IPS DF 6.9 (cell line): ENCODE results near the gene DOCK10.

Experiments used
- DNase-seq: peaks from one replicate; pipeline ENCODE4 v3.0.0-alpha.2; 2013; ENCODE audit warnings: low read depth, low spot score
- H3K27ac ChIP-seq: one replicate; pipeline ENCODE4 v1.5.1; 2013; ENCODE audit warnings: low read length, control low read depth
- H3K27me3 ChIP-seq: 2 replicates; pipeline ENCODE4 v1.6.1; 2013; ENCODE audit warnings: mild to moderate bottlenecking, low read length; ENCODE audit not compliant: control insufficient read depth, insufficient read depth
- H3K36me3 ChIP-seq: 2 replicates; pipeline ENCODE4 v1.6.1; 2013; ENCODE audit warnings: low read length; ENCODE audit not compliant: control insufficient read depth, insufficient read depth
- H3K4me1 ChIP-seq: 2 replicates; pipeline ENCODE4 v1.6.1; 2013; ENCODE audit warnings: low read length; ENCODE audit not compliant: control insufficient read depth, insufficient read depth
- H3K4me3 ChIP-seq: 2 replicates; pipeline ENCODE4 v1.5.1; 2013; ENCODE audit warnings: mild to moderate bottlenecking, low read length
- H3K9me3 ChIP-seq: 2 replicates; pipeline ENCODE4 v1.6.1; 2013; ENCODE audit warnings: low read length, inconsistent platforms; ENCODE audit not compliant: control insufficient read depth, insufficient read depth
- WGBS: extraction: QIAGEN DNeasy Blood & Tissue Kit; methylation state at CpG from one replicate; pipeline ENCODE4 v1.1.7; 2013; ENCODE audit warnings: mixed read lengths, missing lambda C conversion rate; ENCODE audit not compliant: insufficient read length, insufficient coverage; 5-methylcytosine and 5-hydroxymethylcytosine counted together

DOCK10 gene

GRCh38 chr2:224934526-224935188 lies 107.6 kb downstream of the DOCK10 start:
- no peak overlapping the region for H3K27ac ChIP-seq

DNA sequence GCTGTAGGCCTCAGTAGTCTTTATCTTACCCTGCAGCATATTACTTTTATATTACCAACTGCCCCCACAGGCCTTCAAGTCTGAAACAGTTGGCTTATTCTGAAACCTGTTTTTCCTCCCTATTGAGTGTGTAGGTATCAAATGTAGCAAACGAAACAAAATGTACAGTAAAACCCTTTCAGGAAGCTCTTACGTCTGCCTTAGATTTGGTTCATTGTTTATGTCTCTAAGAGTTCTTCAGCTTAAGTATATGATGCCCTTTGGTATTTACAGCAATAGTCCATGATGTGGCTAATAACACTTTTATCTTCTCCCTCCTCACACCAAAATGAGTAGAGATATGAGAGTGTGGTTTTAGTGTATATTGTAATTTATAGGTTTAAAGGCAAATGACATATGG lies 108.8 kb downstream of the DOCK10 start:
- no peaks in the 10 kb centered on the region for H3K9me3 ChIP-seq
- peaks cover 4% of the 10 kb centered on the region for H3K4me1 ChIP-seq
- H3K27me3 ChIP-seq: no peaks in the 10 kb centered on the region
- H3K4me3 ChIP-seq: no peak overlapping the region
- WGBS: no CpG with 5 or more reads among the region's 2 CpGs
- no peak for DNase-seq
- no peaks in the 10 kb centered on the region for H3K36me3 ChIP-seq
- H3K27ac ChIP-seq: no peak overlapping the region

More at GRCh38 chr2:224934526-224935188, 107.6 kb downstream of the DOCK10 start:
- H3K27me3 ChIP-seq: no peaks in the 10 kb centered on the region
- DNase-seq: no peak
- H3K4me3 ChIP-seq: no peak overlapping the region
- H3K9me3 ChIP-seq: no peaks in the 10 kb centered on the region
- H3K36me3 ChIP-seq: no peaks in the 10 kb centered on the region
- WGBS: no CpG with 5 or more reads among the region's 5 CpGs
- peaks cover 4% of the 10 kb centered on the region for H3K4me1 ChIP-seq

DNA sequence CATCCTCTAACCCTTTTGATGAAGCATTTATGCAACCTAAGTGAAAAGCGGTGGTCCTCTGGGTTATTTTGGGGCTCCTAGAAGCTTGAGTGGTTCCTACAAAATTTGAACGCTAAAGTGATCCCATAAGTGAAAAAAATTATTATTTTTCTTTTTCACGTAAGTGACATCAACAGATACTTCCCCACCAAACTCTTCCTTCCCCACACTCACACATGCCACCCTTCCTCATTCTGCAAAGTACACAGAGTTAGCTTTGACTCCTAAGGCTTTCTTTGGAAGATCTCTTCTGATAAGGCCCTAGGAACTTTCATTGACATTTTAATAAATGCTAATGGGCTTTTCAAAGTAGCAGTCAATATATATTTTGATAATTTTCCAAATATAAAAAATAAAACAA lies 109.7 kb downstream of the DOCK10 start:
- no peak for DNase-seq
- no CpG with 5 or more reads among the region's 3 CpGs for WGBS
- H3K27me3 ChIP-seq: no peaks in the 10 kb centered on the region
- no peaks in the 10 kb centered on the region for H3K9me3 ChIP-seq
- H3K27ac ChIP-seq: no peak overlapping the region
- H3K36me3 ChIP-seq: no peaks in the 10 kb centered on the region
- H3K4me3 ChIP-seq: no peak overlapping the region
- H3K4me1 ChIP-seq: peaks cover 4% of the 10 kb centered on the region

GRCh38 chr2:224931956-224932355 lies 110.3 kb downstream of the DOCK10 start:
- no peaks in the 10 kb centered on the region for H3K9me3 ChIP-seq
- H3K4me3 ChIP-seq: no peak overlapping the region
- peaks cover 4% of the 10 kb centered on the region for H3K4me1 ChIP-seq
- H3K36me3 ChIP-seq: no peaks in the 10 kb centered on the region
- H3K27ac ChIP-seq: no peak overlapping the region
- H3K27me3 ChIP-seq: no peaks in the 10 kb centered on the region
- no CpG with 5 or more reads among the region's 4 CpGs for WGBS
- DNase-seq: no peak

DNA sequence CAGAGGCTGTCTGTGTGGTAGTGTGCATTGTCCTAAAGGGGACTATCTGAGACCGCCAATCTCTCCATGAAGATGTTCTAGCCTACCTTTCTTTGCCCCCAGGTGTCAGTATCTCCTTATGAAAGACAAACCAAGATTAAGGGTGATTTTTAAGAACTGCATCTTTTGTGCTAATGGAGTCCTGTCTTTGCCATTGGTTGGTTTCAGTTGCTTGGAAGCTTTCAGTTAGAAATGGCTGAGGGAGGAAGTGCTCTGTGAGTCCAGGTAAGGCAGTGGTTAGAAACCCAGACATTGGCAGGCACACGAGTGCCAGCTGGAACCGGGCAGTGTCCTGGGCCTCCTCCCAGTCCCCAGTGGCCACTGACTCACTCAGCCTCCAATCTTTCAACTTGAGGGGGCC lies 111.3 kb downstream of the DOCK10 start:
- H3K36me3 ChIP-seq: no peaks in the 10 kb centered on the region
- peaks cover 4% of the 10 kb centered on the region for H3K4me1 ChIP-seq
- no peak overlapping the region for H3K27ac ChIP-seq
- no peak overlapping the region for H3K4me3 ChIP-seq
- WGBS: no CpG with 5 or more reads among the region's 3 CpGs
- H3K9me3 ChIP-seq: no peaks in the 10 kb centered on the region
- no peaks in the 10 kb centered on the region for H3K27me3 ChIP-seq
- DNase-seq: no peak

DNA sequence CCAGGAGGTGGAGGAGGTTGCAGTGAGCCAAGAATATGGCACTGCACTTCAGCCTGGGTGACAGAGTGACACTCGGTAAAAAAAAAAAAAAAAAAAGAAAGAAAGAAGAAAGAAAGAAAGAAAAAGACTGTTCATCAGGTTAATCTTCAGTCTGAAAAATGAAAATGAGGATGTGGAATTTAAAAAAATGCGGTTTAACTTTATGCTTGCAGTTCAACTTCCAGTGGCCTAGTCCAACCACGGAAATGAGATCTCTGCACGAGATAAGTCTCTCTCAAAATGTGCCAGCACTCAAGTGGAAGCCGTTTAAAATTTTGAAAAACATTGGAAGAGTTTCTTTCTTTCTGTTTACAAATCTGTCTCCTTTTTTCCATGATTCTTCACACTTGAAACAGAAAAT lies 112.1 kb downstream of the DOCK10 start:
- Histone ChIP-seq H3K9me3 (no peaks in the 10 kb centered on the region), H3K27me3 (no peaks in the 10 kb centered on the region), H3K4me3 (no peak overlapping the region), H3K36me3 (no peaks in the 10 kb centered on the region), H3K4me1 (peaks cover 4% of the 10 kb centered on the region), H3K27ac (no peak overlapping the region)
- DNase-seq: no peak
- no CpG with 5 or more reads among the region's 5 CpGs for WGBS

- Histone ChIP-seq H3K27ac (no peak overlapping the region), H3K9me3 (no peaks in the 10 kb centered on the region), H3K27me3 (no peaks in the 10 kb centered on the region), H3K4me1 (peaks cover 2% of the 10 kb centered on the region), H3K4me3 (no peak overlapping the region), H3K36me3 (no peaks in the 10 kb centered on the region)
- DNase-seq: no peak
- no CpG with 5 or more reads among the region's 3 CpGs for WGBS
Observed at GRCh38 chr2:224929512-224929911, 112.8 kb downstream of the DOCK10 start.

- H3K4me1 ChIP-seq: peaks cover 1% of the 10 kb centered on the region
- H3K4me3 ChIP-seq: no peak overlapping the region
- H3K27me3 ChIP-seq: no peaks in the 10 kb centered on the region
- H3K9me3 ChIP-seq: no peaks in the 10 kb centered on the region
- no peaks in the 10 kb centered on the region for H3K36me3 ChIP-seq
- no peak overlapping the region for H3K27ac ChIP-seq
- WGBS: no CpG with 5 or more reads among the region's 7 CpGs
- no peak for DNase-seq
Observed at GRCh38 chr2:224927646-224928173, 114.6 kb downstream of the DOCK10 start.

GRCh38 chr2:224927011-224927410 lies 115.3 kb downstream of the DOCK10 start:
- H3K27me3 ChIP-seq: no peaks in the 10 kb centered on the region
- no peak overlapping the region for H3K27ac ChIP-seq
- H3K4me1 ChIP-seq: peaks cover 1% of the 10 kb centered on the region
- DNase-seq: no peak
- no peaks in the 10 kb centered on the region for H3K9me3 ChIP-seq
- WGBS: no CpG with 5 or more reads among the region's 2 CpGs
- H3K4me3 ChIP-seq: no peak overlapping the region
- no peaks in the 10 kb centered on the region for H3K36me3 ChIP-seq

DNA sequence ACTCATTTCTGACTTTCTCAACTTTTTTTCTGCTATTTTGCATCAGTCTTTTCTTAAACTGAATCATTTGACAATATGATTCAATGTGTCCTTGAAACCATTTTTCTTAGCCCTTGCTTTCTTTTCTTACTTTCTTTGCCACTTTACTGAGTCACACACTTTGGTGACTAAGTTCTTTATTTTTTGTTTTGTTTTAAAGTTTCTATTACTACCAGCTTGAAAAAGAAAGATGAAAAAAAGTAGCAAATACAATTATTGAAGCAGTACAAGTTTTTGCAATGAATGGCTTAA lies 116.5 kb downstream of the DOCK10 start:
- no peaks in the 10 kb centered on the region for H3K36me3 ChIP-seq
- H3K4me3 ChIP-seq: no peak overlapping the region
- no peaks in the 10 kb centered on the region for H3K27me3 ChIP-seq
- no peaks in the 10 kb centered on the region for H3K4me1 ChIP-seq
- no peaks in the 10 kb centered on the region for H3K9me3 ChIP-seq
- no peak for DNase-seq
- no peak overlapping the region for H3K27ac ChIP-seq

GRCh38 chr2:224925061-224925809 lies 117.0 kb downstream of the DOCK10 start:
- no peaks in the 10 kb centered on the region for H3K4me1 ChIP-seq
- H3K27me3 ChIP-seq: no peaks in the 10 kb centered on the region
- DNase-seq: no peak
- no CpG with 5 or more reads among the region's 3 CpGs for WGBS
- no peaks in the 10 kb centered on the region for H3K36me3 ChIP-seq
- H3K9me3 ChIP-seq: no peaks in the 10 kb centered on the region
- H3K27ac ChIP-seq: no peak overlapping the region
- H3K4me3 ChIP-seq: no peak overlapping the region
